ENCODE data around the gene PARD3B. TPM values are rescaled to one million over a fixed set of nuclear protein-coding genes. Genes with fewer than 3 reads are reported as not detected.

PARD3B gene
- total and polyA plus RNA-seq, 2 experiments from 2014 or later = 3.5 to 4.4 TPM

GRCh38 chr2:205613970-205614559, 1068.8 kb downstream of the PARD3B start:
- Histone ChIP-seq H3F3A (replicated peaks; ENCODE audit: low read depth) (no peaks in the 10 kb centered on the region), H4K20me1 (replicated peaks; ENCODE audit: insufficient read depth) (no peaks in the 10 kb centered on the region), H3K4me1 (ENCODE audit: insufficient read depth) (peaks cover 18% of the 10 kb centered on the region; the same call in 1 of the 2 replicates), H3K27me3 (ENCODE audit: insufficient read depth) (no peaks in the 10 kb centered on the region), H3K79me2 (replicated peaks; ENCODE audit: insufficient read depth) (no peaks in the 10 kb centered on the region), H2AFZ (no peak overlapping the region), H3K4me2 (no peak overlapping the region), H3K36me3 (ENCODE audit: insufficient read depth) (no peaks in the 10 kb centered on the region), H3K4me3 (no peak overlapping the region), H3K27ac (ENCODE audit: low read depth) (no peak overlapping the region), H3K9me2 (ENCODE audit: insufficient read depth) (no peaks in the 10 kb centered on the region)
- no peak overlapping the region for H3K4me3 Mint-ChIP-seq
- H3K36me3 Mint-ChIP-seq (ENCODE audit: low read depth) = no peaks in the 10 kb centered on the region
- TF ChIP-seq ETS1 (IDR thresholded peaks at IDR 0.05) (no peak), NANOG (IDR thresholded peaks at IDR 0.05; ENCODE audit: borderline replicate concordance) (no peak), ZNF114 (CRISPR knock-in tag; IDR thresholded peaks at IDR 0.05) (no peak), STAT1 (IDR thresholded peaks at IDR 0.05; ENCODE audit: unreplicated experiment) (no peak), ZNF331 (CRISPR knock-in tag; IDR thresholded peaks at IDR 0.05; ENCODE audit: low read depth) (no peak), EZH2 (IDR thresholded peaks at IDR 0.05; ENCODE audit: low read depth, unreplicated experiment) (no peak), JUNB (IDR thresholded peaks at IDR 0.05; ENCODE audit: unreplicated experiment) (no peak), CREB1 (CRISPR knock-in tag; IDR thresholded peaks at IDR 0.05; ENCODE audit: low read depth) (no peak), EZH2phosphoT487 (IDR thresholded peaks at IDR 0.05; ENCODE audit: unreplicated experiment) (no peak), POLR2AphosphoS5 (IDR thresholded peaks at IDR 0.05; ENCODE audit: low read depth) (no peak)
- TF ChIP-seq, protein P1, sequence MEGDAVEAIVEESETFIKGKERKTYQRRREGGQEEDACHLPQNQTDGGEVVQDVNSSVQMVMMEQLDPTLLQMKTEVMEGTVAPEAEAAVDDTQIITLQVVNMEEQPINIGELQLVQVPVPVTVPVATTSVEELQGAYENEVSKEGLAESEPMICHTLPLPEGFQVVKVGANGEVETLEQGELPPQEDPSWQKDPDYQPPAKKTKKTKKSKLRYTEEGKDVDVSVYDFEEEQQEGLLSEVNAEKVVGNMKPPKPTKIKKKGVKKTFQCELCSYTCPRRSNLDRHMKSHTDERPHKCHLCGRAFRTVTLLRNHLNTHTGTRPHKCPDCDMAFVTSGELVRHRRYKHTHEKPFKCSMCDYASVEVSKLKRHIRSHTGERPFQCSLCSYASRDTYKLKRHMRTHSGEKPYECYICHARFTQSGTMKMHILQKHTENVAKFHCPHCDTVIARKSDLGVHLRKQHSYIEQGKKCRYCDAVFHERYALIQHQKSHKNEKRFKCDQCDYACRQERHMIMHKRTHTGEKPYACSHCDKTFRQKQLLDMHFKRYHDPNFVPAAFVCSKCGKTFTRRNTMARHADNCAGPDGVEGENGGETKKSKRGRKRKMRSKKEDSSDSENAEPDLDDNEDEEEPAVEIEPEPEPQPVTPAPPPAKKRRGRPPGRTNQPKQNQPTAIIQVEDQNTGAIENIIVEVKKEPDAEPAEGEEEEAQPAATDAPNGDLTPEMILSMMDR (conservative IDR thresholded peaks at IDR 0.05; ENCODE audit: low read depth in 2 of 2) = no peak
- TF ChIP-seq, protein P2, sequence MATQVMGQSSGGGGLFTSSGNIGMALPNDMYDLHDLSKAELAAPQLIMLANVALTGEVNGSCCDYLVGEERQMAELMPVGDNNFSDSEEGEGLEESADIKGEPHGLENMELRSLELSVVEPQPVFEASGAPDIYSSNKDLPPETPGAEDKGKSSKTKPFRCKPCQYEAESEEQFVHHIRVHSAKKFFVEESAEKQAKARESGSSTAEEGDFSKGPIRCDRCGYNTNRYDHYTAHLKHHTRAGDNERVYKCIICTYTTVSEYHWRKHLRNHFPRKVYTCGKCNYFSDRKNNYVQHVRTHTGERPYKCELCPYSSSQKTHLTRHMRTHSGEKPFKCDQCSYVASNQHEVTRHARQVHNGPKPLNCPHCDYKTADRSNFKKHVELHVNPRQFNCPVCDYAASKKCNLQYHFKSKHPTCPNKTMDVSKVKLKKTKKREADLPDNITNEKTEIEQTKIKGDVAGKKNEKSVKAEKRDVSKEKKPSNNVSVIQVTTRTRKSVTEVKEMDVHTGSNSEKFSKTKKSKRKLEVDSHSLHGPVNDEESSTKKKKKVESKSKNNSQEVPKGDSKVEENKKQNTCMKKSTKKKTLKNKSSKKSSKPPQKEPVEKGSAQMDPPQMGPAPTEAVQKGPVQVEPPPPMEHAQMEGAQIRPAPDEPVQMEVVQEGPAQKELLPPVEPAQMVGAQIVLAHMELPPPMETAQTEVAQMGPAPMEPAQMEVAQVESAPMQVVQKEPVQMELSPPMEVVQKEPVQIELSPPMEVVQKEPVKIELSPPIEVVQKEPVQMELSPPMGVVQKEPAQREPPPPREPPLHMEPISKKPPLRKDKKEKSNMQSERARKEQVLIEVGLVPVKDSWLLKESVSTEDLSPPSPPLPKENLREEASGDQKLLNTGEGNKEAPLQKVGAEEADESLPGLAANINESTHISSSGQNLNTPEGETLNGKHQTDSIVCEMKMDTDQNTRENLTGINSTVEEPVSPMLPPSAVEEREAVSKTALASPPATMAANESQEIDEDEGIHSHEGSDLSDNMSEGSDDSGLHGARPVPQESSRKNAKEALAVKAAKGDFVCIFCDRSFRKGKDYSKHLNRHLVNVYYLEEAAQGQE (IDR thresholded peaks at IDR 0.05; ENCODE audit: unreplicated experiment) = no peak
- TF ChIP-seq, protein P3, sequence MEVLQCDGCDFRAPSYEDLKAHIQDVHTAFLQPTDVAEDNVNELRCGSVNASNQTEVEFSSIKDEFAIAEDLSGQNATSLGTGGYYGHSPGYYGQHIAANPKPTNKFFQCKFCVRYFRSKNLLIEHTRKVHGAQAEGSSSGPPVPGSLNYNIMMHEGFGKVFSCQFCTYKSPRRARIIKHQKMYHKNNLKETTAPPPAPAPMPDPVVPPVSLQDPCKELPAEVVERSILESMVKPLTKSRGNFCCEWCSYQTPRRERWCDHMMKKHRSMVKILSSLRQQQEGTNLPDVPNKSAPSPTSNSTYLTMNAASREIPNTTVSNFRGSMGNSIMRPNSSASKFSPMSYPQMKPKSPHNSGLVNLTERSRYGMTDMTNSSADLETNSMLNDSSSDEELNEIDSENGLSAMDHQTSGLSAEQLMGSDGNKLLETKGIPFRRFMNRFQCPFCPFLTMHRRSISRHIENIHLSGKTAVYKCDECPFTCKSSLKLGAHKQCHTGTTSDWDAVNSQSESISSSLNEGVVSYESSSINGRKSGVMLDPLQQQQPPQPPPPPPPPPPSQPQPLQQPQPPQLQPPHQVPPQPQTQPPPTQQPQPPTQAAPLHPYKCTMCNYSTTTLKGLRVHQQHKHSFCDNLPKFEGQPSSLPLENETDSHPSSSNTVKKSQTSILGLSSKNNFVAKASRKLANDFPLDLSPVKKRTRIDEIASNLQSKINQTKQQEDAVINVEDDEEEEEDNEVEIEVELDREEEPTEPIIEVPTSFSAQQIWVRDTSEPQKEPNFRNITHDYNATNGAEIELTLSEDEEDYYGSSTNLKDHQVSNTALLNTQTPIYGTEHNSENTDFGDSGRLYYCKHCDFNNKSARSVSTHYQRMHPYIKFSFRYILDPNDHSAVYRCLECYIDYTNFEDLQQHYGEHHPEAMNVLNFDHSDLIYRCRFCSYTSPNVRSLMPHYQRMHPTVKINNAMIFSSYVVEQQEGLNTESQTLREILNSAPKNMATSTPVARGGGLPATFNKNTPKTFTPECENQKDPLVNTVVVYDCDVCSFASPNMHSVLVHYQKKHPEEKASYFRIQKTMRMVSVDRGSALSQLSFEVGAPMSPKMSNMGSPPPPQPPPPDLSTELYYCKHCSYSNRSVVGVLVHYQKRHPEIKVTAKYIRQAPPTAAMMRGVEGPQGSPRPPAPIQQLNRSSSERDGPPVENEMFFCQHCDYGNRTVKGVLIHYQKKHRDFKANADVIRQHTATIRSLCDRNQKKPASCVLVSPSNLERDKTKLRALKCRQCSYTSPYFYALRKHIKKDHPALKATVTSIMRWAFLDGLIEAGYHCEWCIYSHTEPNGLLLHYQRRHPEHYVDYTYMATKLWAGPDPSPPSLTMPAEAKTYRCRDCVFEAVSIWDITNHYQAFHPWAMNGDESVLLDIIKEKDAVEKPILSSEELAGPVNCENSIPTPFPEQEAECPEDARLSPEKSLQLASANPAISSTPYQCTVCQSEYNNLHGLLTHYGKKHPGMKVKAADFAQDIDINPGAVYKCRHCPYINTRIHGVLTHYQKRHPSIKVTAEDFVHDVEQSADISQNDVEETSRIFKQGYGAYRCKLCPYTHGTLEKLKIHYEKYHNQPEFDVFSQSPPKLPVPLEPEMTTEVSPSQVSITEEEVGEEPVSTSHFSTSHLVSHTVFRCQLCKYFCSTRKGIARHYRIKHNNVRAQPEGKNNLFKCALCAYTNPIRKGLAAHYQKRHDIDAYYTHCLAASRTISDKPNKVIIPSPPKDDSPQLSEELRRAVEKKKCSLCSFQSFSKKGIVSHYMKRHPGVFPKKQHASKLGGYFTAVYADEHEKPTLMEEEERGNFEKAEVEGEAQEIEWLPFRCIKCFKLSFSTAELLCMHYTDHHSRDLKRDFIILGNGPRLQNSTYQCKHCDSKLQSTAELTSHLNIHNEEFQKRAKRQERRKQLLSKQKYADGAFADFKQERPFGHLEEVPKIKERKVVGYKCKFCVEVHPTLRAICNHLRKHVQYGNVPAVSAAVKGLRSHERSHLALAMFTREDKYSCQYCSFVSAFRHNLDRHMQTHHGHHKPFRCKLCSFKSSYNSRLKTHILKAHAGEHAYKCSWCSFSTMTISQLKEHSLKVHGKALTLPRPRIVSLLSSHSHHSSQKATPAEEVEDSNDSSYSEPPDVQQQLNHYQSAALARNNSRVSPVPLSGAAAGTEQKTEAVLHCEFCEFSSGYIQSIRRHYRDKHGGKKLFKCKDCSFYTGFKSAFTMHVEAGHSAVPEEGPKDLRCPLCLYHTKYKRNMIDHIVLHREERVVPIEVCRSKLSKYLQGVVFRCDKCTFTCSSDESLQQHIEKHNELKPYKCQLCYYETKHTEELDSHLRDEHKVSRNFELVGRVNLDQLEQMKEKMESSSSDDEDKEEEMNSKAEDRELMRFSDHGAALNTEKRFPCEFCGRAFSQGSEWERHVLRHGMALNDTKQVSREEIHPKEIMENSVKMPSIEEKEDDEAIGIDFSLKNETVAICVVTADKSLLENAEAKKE (CRISPR knock-in tag; IDR thresholded peaks at IDR 0.05) = no peak
- no peak overlapping the region for H3K27ac Mint-ChIP-seq
- H3K9me3 Mint-ChIP-seq = peaks cover 4% of the 10 kb centered on the region; the same call in 1 of the 3 replicates
- peaks cover 19% of the 10 kb centered on the region; the same call in 2 of the 3 replicates for H3K4me1 Mint-ChIP-seq
- H3K27me3 Mint-ChIP-seq (ENCODE audit: insufficient read depth, low read depth, poor library complexity) = peaks cover 4% of the 10 kb centered on the region
- DNase-seq (ENCODE audit: low spot score) = no peak
- no peak for ATAC-seq
